Activated CD8-positive, alpha-beta memory T cell treated with anti-CD3 and anti-CD28 coated beads, Interleukin-2, amount 50 U/mL, for 48 hours (primary cell): ENCODE results near the gene POLR2B.
A peak's percentile ranks its signal among the peaks of the same experiment; 100 is the strongest.
"Not testable (repeated sequence)": the region's sequence is repeated elsewhere in the genome, so short reads cannot be mapped to it uniquely, and the experiment has no call there.

Experiments
- DNase-seq: peaks from one replicate; pipeline ENCODE4 v3.0.0-alpha.2; 2020

POLR2B gene

DNA sequence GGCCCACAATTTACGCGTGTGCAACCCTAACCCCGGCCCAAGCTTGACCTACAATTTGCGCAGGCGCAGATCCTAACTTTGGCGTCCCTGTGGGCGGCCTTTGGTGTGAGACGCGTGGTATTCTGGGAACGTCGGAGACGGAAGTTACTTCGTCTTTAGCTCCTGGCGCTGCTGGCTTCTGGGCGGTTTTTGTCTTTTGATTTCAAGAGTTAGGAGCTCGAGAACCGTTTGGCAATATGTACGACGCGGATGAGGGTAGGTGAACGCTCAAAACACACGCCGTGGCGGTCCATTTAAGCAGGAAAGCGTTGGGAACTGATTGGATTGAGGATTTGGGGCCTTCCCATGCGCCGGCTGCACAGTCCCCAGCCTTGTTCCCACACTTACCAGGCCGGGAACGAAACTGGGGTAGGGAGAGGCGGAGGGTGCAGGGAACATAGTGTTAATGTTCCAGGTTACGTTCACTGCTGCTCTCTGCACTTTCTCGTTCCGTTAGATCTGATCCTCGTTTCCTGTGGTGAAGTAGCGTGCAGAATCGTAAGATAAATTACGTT, at the start of gene POLR2B:
Gene POLR2B (plus strand): TSS at position 147 of the 554 bp plus-strand sequence. CDS start 90 bp downstream, at position 237.
- DNase-seq = peak; percentile 94

DNA sequence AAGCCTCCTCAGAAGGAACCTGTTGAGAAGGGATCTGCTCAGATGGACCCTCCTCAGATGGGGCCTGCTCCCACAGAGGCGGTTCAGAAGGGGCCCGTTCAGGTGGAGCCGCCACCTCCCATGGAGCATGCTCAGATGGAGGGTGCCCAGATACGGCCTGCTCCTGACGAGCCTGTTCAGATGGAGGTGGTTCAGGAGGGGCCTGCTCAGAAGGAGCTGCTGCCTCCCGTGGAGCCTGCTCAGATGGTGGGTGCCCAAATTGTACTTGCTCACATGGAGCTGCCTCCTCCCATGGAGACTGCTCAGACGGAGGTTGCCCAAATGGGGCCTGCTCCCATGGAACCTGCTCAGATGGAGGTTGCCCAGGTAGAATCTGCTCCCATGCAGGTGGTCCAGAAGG, 48.1 kb upstream of the POLR2B start:
- DNase-seq = no peak

DNA sequence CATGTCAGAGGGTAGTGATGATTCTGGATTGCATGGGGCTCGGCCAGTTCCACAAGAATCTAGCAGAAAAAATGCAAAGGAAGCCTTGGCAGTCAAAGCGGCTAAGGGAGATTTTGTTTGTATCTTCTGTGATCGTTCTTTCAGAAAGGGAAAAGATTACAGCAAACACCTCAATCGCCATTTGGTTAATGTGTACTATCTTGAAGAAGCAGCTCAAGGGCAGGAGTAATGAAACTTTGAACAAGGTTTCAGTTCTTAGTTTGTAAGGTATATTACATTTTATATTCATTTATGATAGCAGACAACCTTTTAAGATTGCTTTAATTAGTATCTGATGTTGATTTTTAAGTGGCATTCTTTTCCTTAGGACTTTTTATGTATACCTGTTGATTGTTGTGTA, 46.8 kb upstream of the POLR2B start:
- DNase-seq = no peak

DNA sequence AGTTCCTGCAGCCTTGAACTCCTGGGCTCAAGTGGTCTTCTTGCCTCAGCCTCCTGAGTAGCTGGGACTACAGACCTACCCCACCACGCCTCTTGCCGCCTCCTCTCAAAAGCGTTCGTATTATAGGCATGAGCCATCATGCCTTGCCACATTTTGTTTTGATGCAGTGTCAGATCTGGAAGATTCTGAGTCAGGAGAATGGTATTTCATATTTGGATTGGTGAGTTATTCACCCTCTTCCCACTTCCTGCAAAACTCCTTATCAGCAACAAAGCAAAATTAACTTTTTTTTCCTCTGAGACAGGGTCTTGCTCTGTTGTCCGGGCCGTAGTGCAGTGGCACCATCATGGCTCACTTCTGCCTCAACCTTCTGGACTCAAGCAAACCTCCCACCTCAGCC, 41.4 kb upstream of the POLR2B start:
- DNase-seq = no peak

DNA sequence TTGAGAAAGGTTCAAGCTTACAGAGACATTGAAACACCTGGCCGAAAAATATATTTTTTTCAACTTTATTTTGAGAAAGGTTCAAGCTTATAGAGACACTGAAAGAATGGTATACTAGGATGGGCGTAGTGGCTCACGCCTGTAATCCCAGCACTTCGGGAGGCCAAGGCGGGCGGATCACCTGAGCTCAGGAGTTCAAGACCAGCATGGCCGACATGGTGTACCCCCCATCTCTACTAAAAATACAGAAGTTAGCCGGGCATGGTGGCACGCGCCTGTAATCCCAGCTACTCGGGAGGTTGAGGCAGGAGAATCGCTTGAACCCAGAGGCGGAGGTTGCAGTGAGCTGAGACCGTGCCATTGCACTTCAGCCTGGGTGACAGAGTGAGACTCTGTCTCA, 38.9 kb upstream of the POLR2B start:
- not testable (repeated sequence) for DNase-seq

DNA sequence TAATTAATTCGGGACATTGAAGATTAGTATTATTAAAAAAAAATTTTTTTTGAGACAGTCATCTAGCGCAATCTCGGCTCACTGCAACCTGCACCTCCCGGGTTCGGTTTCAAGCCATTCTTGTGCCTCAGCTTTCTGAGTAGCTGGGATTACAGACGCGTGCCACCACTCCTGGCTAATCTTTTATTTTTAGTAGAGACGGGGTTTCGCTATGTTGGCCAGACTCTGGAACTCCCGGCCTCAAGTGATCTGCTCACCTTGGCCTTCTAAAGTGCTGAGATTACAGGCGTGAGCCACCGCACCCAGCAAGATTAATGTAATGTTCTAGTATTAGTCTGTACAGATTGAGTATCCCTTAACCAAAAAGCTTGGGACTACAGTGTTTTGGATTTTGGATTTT, 38.3 kb upstream of the POLR2B start:
- DNase-seq = no peak

DNA sequence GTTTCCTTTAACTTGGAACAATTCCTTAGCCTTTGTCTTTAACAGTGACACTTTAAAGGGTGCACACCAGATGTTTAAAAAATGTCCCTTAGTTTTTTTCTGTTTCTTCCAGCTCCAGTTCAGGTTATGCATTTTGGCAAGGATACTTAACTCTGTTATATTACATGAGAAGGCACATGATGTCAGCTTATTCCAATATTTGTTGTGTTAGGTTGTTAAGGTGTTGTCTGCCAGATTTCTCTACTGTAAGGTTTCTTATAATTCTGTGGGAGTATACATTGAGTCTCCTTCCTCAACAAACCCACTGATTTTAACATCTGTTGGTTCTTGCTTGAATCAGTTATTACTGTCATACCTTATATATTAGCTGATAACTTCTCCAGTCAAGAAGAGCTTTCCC, 37.7 kb upstream of the POLR2B start:
- no peak for DNase-seq

DNA sequence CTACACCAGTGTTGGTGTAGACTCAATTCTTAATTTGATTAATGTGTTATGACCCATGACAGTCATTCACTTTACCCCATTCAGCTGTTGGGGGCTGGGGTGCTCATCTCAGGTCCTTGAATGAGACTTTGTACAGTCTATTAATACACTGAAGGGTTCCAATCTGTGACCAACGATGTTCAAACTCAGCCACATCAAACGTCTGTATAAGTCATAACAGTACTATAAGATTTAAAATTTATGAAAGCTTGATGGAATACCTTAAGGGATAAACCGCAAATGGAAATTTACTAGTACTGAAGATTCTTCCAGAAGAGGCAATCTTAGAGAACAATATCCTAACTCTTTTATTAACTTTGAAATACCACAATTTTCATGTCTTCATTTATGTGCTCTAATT, 37.3 kb upstream of the POLR2B start:
- peak; percentile 12 for DNase-seq

DNA sequence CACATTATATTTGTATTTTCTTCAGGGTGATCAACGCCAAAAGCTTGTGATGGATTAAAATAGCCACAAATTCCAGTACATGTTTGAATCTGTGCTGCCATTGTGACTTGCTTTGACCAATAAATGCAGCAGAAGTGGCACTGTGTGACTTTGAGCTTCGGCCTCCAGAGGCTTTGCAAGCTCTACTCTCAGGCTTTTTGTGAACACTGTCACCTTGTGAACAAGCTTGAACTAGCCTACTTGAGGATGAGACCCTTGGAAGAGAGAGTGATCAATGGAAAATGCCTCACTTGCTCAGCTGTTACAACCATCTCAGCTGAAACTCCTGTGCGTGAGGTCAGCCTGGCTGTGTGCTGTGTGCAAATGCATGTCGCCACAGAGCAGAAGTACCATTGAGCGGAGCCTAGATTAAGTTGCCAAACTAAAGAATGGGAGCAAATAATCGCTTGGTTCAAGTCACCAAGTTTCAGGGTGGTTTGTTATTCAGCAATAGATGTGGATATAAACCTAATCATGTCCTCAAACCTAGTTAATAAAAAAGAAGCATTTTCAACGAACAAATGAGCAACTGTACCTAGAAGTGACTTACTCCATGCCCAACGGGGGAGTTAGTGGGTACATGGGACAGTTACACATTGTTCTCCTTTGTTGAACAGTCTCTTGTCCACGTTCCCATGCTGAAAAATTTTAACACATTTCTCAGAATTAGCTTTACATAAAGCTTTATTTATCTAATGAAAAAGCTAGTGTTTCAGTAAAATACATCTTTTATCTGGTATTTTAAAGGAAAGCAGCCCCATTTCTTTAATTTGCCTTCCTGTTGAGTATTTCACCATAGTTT, 24.8 kb upstream of the POLR2B start:
- DNase-seq = no peak

DNA sequence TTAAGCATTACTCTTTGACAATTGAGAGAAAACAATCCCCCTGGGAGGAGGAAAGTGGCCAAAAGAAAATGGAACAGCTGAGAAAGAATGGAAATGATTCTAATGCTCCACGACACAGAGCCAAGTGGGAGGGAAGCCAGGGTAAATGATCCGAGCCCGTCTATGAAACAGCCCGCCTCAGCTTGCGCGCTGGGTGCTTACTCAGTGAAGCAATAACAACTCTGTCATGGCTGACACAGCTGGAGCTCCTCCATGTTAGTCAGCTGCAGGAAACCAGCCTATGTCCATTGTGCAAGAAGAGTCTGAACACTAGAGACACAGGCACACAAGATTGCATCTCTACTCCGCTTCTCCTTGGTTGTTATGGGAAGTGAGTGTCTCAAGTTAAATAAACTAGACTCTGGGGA, 20.6 kb upstream of the POLR2B start:
- DNase-seq = no peak

DNA sequence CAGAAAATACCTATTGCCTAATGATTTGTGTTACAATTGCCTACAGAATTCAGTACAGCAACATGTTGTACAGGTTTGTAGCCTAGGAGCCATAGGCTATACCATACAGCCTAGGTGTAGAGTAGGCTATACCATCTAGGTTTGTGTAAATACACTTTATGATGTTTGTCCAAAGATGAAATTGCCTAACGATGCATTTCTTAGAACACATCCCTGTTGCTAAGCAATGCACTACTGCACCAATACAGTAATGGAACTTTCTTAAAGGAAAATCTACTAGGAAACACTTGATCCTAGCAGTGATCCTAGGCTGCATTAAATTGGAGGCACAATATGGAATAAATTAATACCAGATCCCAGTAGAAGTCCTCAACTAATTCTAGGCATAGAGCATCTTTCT, 19.6 kb upstream of the POLR2B start:
- peak; percentile 1 for DNase-seq

DNA sequence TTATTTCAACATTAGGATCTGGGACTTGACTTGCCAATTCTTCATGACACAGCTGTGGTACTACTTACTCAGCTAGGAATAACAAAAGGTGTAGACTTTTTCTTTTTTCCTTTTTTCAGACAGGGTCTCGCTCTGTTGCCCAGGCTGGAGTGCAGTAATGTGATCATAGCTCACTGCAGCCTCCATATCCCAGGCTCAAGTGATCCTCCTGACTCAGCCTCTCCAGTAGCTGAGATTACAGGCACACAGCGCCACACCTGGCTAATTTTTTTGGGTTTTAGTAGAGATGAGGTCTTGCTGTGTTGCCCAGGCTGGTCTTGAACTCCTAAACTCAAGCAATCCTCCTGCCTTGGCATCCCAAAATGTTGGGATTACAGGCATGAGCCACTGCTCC, 17.6 kb upstream of the POLR2B start:
- peak; percentile 29 for DNase-seq

DNA sequence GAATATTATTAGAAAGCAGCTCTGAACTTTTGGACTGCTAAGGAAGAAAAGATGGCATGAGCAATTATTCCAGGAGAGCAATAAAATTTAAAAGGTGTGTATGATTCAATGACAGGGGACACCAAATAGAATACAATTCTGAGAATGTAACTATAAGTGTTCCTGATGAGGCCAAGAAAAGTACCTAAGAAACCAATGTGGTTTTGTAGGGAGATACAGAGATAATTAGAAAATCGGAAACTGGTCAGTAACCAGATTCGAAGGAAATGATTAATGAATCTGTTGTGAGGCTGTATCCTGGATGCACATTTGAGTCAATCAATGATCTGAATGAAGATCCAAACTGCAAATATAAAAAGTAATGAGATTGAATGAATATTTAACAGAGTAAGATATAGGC, 7.3 kb upstream of the POLR2B start:
- no peak for DNase-seq

DNA sequence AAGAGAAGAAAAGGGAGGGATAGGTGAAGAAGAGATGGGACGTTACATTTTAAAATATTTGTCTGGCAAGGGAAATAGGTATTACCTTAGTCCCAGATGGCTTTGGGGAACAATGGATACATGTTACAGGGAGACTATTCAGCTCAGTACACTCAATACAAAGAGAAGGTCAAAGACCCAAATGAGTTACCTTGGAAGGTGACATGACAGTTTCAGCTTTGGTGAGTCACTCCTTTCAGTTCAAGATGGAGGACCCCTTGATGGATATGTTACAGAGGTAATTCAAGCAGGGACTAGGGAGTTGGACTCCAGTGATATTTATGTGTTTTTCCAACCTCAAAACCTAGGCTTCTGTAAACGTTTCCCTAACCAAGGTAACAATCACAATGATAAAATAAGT, 6.3 kb upstream of the POLR2B start:
- no peak for DNase-seq

DNA sequence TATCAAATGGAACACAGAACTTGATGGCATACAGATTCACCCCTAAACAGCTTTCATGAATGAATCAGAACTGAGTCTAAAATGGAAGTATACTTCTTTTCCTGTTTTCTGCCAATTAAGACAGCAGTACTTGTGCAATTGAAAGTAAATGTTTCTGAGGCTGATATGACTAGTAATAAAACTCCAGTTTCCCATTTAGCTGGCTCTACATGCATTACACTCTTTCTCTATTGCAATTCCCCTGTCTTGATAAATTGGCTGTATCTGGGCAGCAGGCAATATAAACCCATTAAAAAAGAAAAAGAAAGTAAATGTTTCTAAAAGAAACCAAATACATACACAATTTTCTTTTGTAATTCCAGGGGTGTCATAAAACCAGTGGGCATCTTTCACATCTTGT, 5.9 kb upstream of the POLR2B start:
- DNase-seq = no peak

DNA sequence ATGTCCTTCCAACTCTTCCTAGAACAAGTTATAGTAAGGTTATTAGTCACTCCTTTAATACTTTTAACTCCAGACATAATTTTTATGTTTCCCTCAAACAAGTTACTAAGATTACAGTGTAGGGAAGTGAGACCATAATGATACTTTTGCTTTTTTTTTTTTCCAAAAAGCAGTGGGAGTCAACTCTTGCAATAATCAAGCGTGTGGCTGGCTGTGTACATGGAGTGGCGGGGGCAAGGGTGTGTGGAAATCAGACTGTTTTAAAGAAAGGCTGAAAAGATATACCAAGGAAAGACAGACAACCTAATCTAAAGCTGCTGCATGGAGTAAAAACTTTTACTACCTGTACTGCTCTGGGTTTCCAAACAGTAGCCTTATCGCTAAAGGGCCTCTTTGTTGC, 5.4 kb upstream of the POLR2B start:
- no peak for DNase-seq

DNA sequence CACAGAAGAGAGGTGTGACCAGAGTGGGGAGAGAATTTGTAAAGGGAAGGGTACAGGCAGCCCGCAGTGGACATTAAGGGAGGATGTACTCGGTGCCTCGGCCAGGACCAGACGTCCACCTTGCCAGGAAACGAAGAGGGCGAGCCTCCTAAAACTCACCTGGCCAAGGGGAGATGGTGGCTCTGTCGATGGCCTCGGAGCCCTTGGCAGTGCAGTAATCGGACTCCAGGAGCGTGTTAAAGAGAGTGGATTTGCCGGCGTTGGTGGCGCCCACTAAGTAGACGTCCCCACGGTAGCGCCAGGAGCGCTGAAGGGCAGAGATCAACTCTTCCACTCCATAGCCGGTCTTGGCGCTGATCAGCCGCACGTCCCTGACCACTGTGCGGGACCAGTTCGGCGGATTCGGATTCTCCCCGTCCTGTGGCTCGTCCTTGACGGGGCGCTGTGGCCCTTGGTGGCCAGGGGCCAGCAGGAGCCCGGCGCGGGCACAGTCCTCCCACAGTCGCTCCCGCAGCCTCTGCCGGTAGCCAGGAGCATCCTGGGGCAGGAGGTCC, 2.3 kb upstream of the POLR2B start:
- DNase-seq = peak; percentile 58

DNA sequence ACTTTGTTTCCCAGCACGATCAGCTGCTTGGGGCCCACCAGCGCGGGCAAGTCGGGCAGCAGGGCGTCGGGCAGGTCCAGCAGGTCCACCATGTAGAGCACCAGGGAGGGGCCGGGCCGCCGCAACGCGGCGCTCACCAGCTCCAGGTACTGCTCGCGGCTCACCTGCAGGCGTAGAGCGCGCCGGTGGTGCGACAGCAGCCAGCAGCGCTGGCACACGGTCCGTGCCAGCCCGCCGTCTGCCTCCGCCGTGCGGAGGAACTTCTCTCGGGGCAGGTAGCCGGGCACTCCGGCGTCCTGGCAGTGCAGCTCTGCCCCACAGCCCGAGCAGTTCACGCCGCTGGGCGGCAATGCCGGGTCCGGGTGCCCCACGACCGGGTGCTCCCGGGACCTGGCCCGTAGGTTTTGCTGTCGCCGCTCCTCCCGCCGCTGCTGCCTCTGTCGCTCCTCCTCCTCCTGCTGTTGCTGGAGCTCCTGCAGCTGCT, 1.8 kb upstream of the POLR2B start:
- DNase-seq = peak; percentile 77

DNA sequence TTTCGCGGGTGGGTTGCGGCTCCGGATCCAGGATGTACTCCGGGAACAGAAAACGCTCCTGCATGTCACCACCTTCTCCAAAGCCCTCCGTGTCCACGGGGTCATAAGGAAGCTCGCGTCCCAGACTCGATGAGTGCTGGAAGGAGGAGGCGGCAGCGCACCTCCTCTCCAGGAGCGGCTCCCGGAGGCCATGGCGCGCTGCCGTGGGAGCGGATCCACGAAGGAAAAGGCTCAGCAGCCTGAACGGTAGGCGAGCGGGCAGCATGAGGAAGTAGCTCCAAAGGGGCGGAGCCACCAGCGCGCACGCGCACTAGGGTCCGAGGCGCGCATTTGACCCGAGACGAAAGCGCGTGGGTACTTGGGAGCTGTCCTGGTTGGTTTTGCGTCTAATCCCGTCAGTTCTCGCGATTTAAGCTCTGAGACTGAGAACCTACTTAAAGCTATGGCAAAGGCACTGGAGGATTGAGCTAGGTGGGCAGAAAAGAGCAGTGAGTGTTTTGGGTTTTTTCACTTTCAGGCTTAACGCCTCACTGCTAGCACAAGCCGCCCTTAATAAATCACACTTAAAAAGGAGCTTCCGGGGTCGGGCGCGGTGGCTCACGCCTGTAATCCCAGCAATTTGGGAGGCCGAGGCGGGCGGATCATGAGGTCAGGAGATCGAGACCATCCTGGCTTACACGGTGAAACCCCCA, 1.2 kb upstream of the POLR2B start, which contains the start of gene NOA1:
Gene NOA1 (minus strand): TSS at position 286 of the 692 bp plus-strand sequence. CDS start 21 bp downstream, at position 265.
- peak; percentile 99 for DNase-seq

DNA sequence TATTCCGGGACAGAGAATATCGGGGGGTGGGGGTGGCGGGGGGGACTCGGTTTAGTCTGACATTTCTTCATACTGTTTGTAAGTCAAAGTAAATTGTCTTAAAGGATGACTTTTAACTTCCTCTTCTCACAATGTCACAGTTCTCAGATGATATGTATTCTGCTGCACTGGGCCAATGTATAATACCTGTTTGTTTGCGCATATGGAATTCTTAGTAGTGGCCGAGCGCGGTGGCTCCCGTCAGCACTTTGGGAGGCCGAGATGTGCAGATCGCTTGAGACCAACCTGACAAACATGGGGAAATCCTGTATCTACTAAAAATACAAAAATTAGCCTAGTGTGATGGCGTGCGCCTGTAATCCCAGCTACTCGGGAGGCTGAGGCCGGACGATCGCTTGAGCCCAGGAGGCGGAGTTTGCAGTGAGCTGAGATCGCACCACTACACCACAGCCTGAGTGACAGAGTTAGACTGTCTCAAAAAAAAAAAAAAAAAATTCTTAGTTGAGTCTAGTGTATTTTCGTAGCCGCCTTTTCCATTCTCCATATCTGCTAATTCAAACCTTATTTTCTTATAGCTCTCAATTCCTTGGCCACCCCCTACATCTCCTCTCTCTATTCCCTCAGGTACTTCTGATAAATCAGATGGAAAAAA, 851 bp downstream of the POLR2B start:
- peak; percentile 70 for DNase-seq

DNA sequence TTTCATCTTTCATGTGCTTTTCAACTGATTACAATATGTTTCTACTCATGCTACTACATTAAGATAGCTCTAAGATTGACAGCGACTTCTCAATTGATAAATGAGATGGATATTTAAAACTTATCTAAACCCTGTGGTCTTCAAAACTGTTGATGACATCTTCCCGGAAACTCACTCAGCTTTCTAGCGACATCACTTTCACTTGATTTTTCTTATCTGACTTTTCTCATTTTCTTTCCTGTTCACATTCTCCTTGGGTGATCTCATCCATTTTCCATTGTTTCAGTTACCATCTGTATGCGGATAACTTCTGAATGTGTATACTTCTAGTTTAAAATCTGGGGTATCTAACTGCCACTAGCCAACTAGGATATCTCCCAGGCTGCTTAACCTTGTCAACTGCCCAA, 3.1 kb downstream of the POLR2B start:
- DNase-seq = no peak

DNA sequence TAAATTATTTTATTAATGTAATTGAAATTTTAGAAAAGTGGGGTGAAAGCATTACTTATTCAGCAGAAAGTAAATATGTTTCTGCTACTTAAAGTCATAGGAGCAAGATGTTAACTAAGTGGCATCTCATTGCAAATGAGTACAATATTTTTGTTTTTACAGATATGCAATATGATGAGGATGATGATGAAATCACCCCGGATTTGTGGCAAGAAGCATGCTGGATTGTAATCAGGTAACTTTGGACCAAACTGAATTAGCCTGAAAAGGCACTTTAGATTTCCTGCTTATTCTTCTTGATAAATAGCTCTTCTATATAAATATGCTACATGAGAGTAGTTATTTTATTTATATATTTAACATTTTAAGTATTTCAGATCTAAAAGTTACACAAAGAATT, 7.5 kb downstream of the POLR2B start:
- no peak for DNase-seq

DNA sequence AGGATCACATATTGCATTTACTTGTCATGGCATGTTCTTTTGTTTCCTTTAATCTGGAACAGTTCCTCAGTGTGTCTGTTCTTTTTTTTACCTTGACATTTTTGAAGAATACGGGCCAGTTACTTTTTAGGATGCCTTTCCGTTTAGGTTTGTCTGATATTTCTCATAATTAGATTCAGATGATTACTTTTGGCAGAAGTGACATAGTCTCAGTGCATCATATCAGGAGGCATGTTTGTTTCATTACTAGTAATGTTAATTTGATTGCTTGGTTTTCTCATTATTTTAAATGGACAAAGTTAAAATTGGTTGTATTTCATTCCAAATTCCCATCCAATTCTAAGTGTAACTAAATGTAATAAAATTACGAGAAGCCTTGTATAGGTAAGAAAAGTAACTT, 8.3 kb downstream of the POLR2B start:
- no peak for DNase-seq
